Stimulated activated CD4-positive, alpha-beta T cell treated with anti-CD3 and anti-CD28 coated beads, Interleukin-2, amount 100 ng/mL, for 24 hours (primary cell): ENCODE measurements around the gene TIPARP.
"Not testable (repeated sequence)": the region's sequence is repeated elsewhere in the genome, so short reads cannot be mapped to it uniquely, and the experiment has no call there.

ENCODE experiments used
- DNase-seq, 2 donors: peaks; one replicate each; pipeline ENCODE4 v3.0.0-alpha.2; 2020

TIPARP gene

GRCh38 chr3:156718622-156719306 lies 44.4 kb downstream of the TIPARP start:
- DNase-seq = no peak

GRCh38 chr3:156720826-156721225 lies 46.4 kb downstream of the TIPARP start:
- no peak for DNase-seq

GRCh38 chr3:156721687-156722618 lies 47.6 kb downstream of the TIPARP start:
- no peak for DNase-seq

- no peak for DNase-seq
Measured at GRCh38 chr3:156723182-156723619, 48.8 kb downstream of the TIPARP start.

GRCh38 chr3:156725682-156726081 lies 51.3 kb downstream of the TIPARP start:
- DNase-seq = no peak

- DNase-seq = no peak
Measured at GRCh38 chr3:156726456-156726855, 52.1 kb downstream of the TIPARP start.

GRCh38 chr3:156727519-156728205 lies 53.3 kb downstream of the TIPARP start:
- DNase-seq = no peak

GRCh38 chr3:156728267-156728985 lies 54.0 kb downstream of the TIPARP start:
- DNase-seq = no peak

- no peak for DNase-seq
Measured at GRCh38 chr3:156729460-156730179, 55.2 kb downstream of the TIPARP start.

- no peak for DNase-seq
Measured at GRCh38 chr3:156731813-156732212, 57.4 kb downstream of the TIPARP start.

- no peak for DNase-seq
Measured at GRCh38 chr3:156732261-156732660, 57.9 kb downstream of the TIPARP start.

GRCh38 chr3:156732715-156733421 lies 58.5 kb downstream of the TIPARP start:
- no peak for DNase-seq

- DNase-seq = not testable (repeated sequence)
Measured at GRCh38 chr3:156734661-156735060, 60.3 kb downstream of the TIPARP start.

GRCh38 chr3:156735471-156735870 lies 61.1 kb downstream of the TIPARP start:
- DNase-seq = no peak

- DNase-seq = not testable (repeated sequence)
Measured at GRCh38 chr3:156737049-156737448, 62.7 kb downstream of the TIPARP start.

GRCh38 chr3:156738251-156738650 lies 63.9 kb downstream of the TIPARP start:
- DNase-seq = no peak

- DNase-seq = no peak
Measured at GRCh38 chr3:156739976-156740375, 65.6 kb downstream of the TIPARP start.

GRCh38 chr3:156740581-156740980 lies 66.2 kb downstream of the TIPARP start:
- DNase-seq = not testable (repeated sequence)

GRCh38 chr3:156741935-156742334 lies 67.5 kb downstream of the TIPARP start:
- no peak for DNase-seq

- no peak for DNase-seq
Measured at GRCh38 chr3:156742401-156742800, 68.0 kb downstream of the TIPARP start.

- DNase-seq = no peak
Measured at GRCh38 chr3:156743859-156744258, 69.5 kb downstream of the TIPARP start.
